Effector CD8-positive, alpha-beta T cell (primary cell): ENCODE data around the gene CSRNP2.
"Not testable (repeated sequence)": the region's sequence is repeated elsewhere in the genome, so short reads cannot be mapped to it uniquely, and the experiment has no call there.

ENCODE experiments used
- DNase-seq: peaks from one replicate; lab custom pipeline; 2025; lab: John Stamatoyannopoulos, UW

The CSRNP2 gene

GRCh38 chr12:51028126-51028812 is 55.1 kb downstream of the CSRNP2 start:
- no peak for DNase-seq

GRCh38 chr12:51027342-51027835 is 56.0 kb downstream of the CSRNP2 start:
- DNase-seq = no peak

GRCh38 chr12:51025836-51026638 is 57.4 kb downstream of the CSRNP2 start, which contains the start of gene SLC11A2:
TSS of gene SLC11A2 (minus strand) at chr12:51026384. CDS start at chr12:51010728, 15,656 bp downstream.
- DNase-seq = peak; percentile 86

GRCh38 chr12:51025338-51025835 is 58.0 kb downstream of the CSRNP2 start:
- DNase-seq = no peak

GRCh38 chr12:51023625-51024382 is 59.6 kb downstream of the CSRNP2 start:
- no peak for DNase-seq

GRCh38 chr12:51021694-51022093 is 61.7 kb downstream of the CSRNP2 start:
- DNase-seq = no peak

GRCh38 chr12:51020448-51021182 is 62.8 kb downstream of the CSRNP2 start:
- DNase-seq = no peak

- DNase-seq = no peak
Observed at GRCh38 chr12:51019927-51020326, 63.5 kb downstream of the CSRNP2 start.

- DNase-seq = no peak
Observed at GRCh38 chr12:51018956-51019355, 64.4 kb downstream of the CSRNP2 start.

- no peak for DNase-seq
Observed at GRCh38 chr12:51017452-51017851, 65.9 kb downstream of the CSRNP2 start.

GRCh38 chr12:51014467-51014866 is 68.9 kb downstream of the CSRNP2 start:
- DNase-seq = not testable (repeated sequence)

- no peak for DNase-seq
Observed at GRCh38 chr12:51013441-51013840, 70.0 kb downstream of the CSRNP2 start.

- DNase-seq = no peak
Observed at GRCh38 chr12:51012570-51013236, 70.7 kb downstream of the CSRNP2 start.

GRCh38 chr12:51011955-51012354 is 71.4 kb downstream of the CSRNP2 start:
- no peak for DNase-seq
